GM12878 (cell line): ENCODE data around the gene LIN52. TPM values are rescaled to one million over a fixed set of nuclear protein-coding genes. Genes with fewer than 3 reads are reported as not detected.

ENCODE experiments used
- ATAC-seq: fragments of 200-7000 bp; cut with Tn5 transposase; 3 replicates; pipeline ENCODE4 v1.9.1; 2020; ENCODE audit warnings: mild to moderate bottlenecking, moderate library complexity
- BruUV-seq: library from RNA; stranded (reverse); fragments of 400-500 nt; replicated peaks from 2 replicates; lab custom pipeline; 2021; lab: Mats Ljungman, UMichigan
- CTCF ChIA-PET: fragments of 300-600 bp; sonication (Branson Sonifier 250); formaldehyde crosslinking; extraction: SDS; loops from one replicate; lab custom pipeline; 2021; ENCODE audit warnings: inconsistent platforms; lab: Yijun Ruan, JAX
- POLR2A ChIA-PET: fragments of 350-600 bp; formaldehyde crosslinking; extraction: SDS; loops from one replicate; lab custom pipeline; 2021; ENCODE audit warnings: inconsistent platforms; lab: Charles Lee
- RAD21 ChIA-PET: fragments of 300-600 bp; sonication (Branson Sonifier 250); formaldehyde crosslinking; loops from one replicate; lab custom pipeline; 2023; ENCODE audit warnings: antibody characterized with exemption; ENCODE audit not compliant: unreplicated experiment; lab: Charles Lee
- SMC1A ChIA-PET: fragments of 300-600 bp; sonication (Branson Sonifier 250); formaldehyde crosslinking; loops from one replicate; lab custom pipeline; 2023; ENCODE audit not compliant: unreplicated experiment, uncharacterized antibody; lab: Charles Lee
- DNase-seq: peaks from one replicate; pipeline ENCODE4 v3.0.0-alpha.2; 2011; ENCODE audit warnings: low read depth, low spot score
- FAIRE-seq: peaks from 3 replicates; lab custom pipeline; 2011; peaks lifted over from hg19 to GRCh38; lab: Jason Lieb, UNC
- H2AFZ ChIP-seq: 2 replicates; pipeline ENCODE4 v1.6.0; 2011; ENCODE audit warnings: low read depth, low read length, control low read depth; ENCODE audit not compliant: control insufficient read depth
- H3K27ac ChIP-seq: 2 replicates; pipeline ENCODE4 v1.5.1; 2011; ENCODE audit warnings: control low read depth; ENCODE audit not compliant: control insufficient read depth, insufficient read depth
- H3K27me3 ChIP-seq, 2 experiments: replicated peaks in 1 of 2; 2 replicates each; pipeline versions ENCODE4 v1.6.0 to v1.6.1; 2011; ENCODE audit warnings: low read length in 1 of 2; ENCODE audit not compliant: control insufficient read depth in 2 of 2, insufficient read depth in 2 of 2
- H3K36me3 ChIP-seq, 2 experiments: 2 replicates each; pipeline ENCODE4 v1.5.1; 2011; ENCODE audit warnings: low read length in 1 of 2; ENCODE audit not compliant: control insufficient read depth in 2 of 2, insufficient read depth in 2 of 2
- H3K4me1 ChIP-seq: 2 replicates; pipeline ENCODE4 v1.6.1; 2011; ENCODE audit warnings: mild to moderate bottlenecking, low read length, moderate library complexity, mixed read lengths; ENCODE audit not compliant: control insufficient read depth, insufficient read depth
- H3K4me2 ChIP-seq: 2 replicates; pipeline ENCODE4 v1.6.0; 2011; ENCODE audit warnings: control low read depth; ENCODE audit not compliant: control insufficient read depth, insufficient read depth
- H3K4me3 ChIP-seq: fragments of 200-600 bp; sonication (generic); 2 replicates; pipeline ENCODE4 v1.5.1; 2016
- H3K79me2 ChIP-seq: 2 replicates; pipeline ENCODE4 v1.6.0; 2011; ENCODE audit warnings: low read length; ENCODE audit not compliant: control insufficient read depth, insufficient read depth
- H3K9ac ChIP-seq: 2 replicates; pipeline ENCODE4 v1.8.0; 2011; ENCODE audit warnings: low read length, control low read depth, mixed read lengths; ENCODE audit not compliant: control insufficient read depth, insufficient read depth
- H3K9me3 ChIP-seq: replicated peaks from 3 replicates; pipeline ENCODE4 v1.5.1; 2011; ENCODE audit warnings: mild to moderate bottlenecking, low read length; ENCODE audit not compliant: control insufficient read depth, insufficient read depth
- H4K20me1 ChIP-seq: 2 replicates; pipeline ENCODE4 v1.6.0; 2011; ENCODE audit not compliant: control insufficient read depth, insufficient read depth
- ATF7 ChIP-seq: fragments of 450-650 bp; IDR thresholded peaks from 2 replicates; pipeline ENCODE4 v1.6.1; 2016; ENCODE audit warnings: low read depth, mild to moderate bottlenecking
- NFYB ChIP-seq: IDR thresholded peaks from 2 replicates; pipeline ENCODE4 v1.6.1; 2011; ENCODE audit warnings: low read depth, mild to moderate bottlenecking, low read length, improper control_type of control experiment, moderate library complexity; ENCODE audit not compliant: insufficient read depth
- RB1 ChIP-seq: fragments of 450-650 bp; formaldehyde crosslinking; IDR thresholded peaks from 2 replicates; pipeline ENCODE4 v1.6.1; 2017; ENCODE audit warnings: mild to moderate bottlenecking, borderline replicate concordance
- SPI1 ChIP-seq: IDR thresholded peaks from 2 replicates; pipeline ENCODE4 v1.6.1; 2011; ENCODE audit warnings: low read depth, mild to moderate bottlenecking, low read length, moderate library complexity, borderline replicate concordance; ENCODE audit not compliant: insufficient read depth
- YY1 ChIP-seq: IDR thresholded peaks from 2 replicates; pipeline ENCODE4 v1.6.1; 2011; ENCODE audit warnings: low read depth, mild to moderate bottlenecking, low read length
- ZBED1 ChIP-seq: IDR thresholded peaks from 2 replicates; pipeline ENCODE4 v1.6.1; 2016; ENCODE audit warnings: borderline replicate concordance
- ZBTB33 ChIP-seq: fragments of 450-650 bp; IDR thresholded peaks from 2 replicates; pipeline ENCODE4 v1.6.1; 2017; ENCODE audit warnings: mild to moderate bottlenecking
- WGBS: methylation state at CpG from one replicate; pipeline ENCODE4 v1.1.6; 2016; ENCODE audit warnings: low lambda C conversion rate; ENCODE audit not compliant: insufficient replicate concordance, insufficient coverage; ENCODE audit errors: missing lambda C conversion rate; 5-methylcytosine and 5-hydroxymethylcytosine counted together
- in situ Hi-C: fragments of 300-500 bp; cut with MboI; formaldehyde crosslinking; loops from 9 replicates; pipeline ENCODE4 v1.14.3; 2018; ENCODE audit warnings: mixed read lengths
- intact Hi-C: fragments of 100-400 bp; cut with micrococcal nuclease; formaldehyde crosslinking; loops from one replicate; pipeline ENCODE4 v1.14.2; 2022; ENCODE audit not compliant: unreplicated experiment
- polyA plus RNA-seq, 11 experiments: library from polyadenylated mRNA; depleted of rRNA in 4 of 11; unstranded in 6 of 11; stranded (reverse) in 5 of 11; fragments of >200 nt; fragmentation: Nextera tagmentation in 4 of 11; fragmentation: Illumina TruSeq in 1 of 11; extraction: Ambion mirVana in 4 of 11; extraction: Trizol in 1 of 11; gene quantifications; 1 replicate in 1 of 11; 2 replicates in 10 of 11; pipeline versions ENCODE4 v1.2.1 to v1.2.3, GENCODE V29; 2011 to 2016; ENCODE audit warnings: inconsistent platforms in 2 of 11, missing spikeins in 2 of 11, low read depth in 1 of 11
- total RNA-seq, 4 experiments: library from RNA; depleted of rRNA in 3 of 4; stranded (reverse); fragments of >200 nt in 3 of 4; fragmentation: Illumina TruSeq in 1 of 4; extraction: Trizol in 1 of 4; gene quantifications; 2 replicates each; pipeline versions ENCODE4 v1.2.1 to v1.2.3, GENCODE V29; 2013 to 2021
- TF ChIP-seq, protein P1 (sequence below): fragments of 450-650 bp; IDR thresholded peaks from 2 replicates; pipeline ENCODE4 v1.6.1; 2014; ENCODE audit warnings: mild to moderate bottlenecking
- TF ChIP-seq, protein P2 (sequence below): fragments of 450-650 bp; IDR thresholded peaks from 2 replicates; pipeline ENCODE4 v1.6.1; 2018; ENCODE audit warnings: borderline replicate concordance, mild to moderate bottlenecking; ENCODE audit not compliant: partially characterized antibody

LIN52 gene
- total and polyA plus RNA-seq, 10 of the 15 experiments (the other 5 are each of a cell fraction or from before 2014, with no cell fraction given) = 13.3 to 30.9 (median 19.9) TPM

DNA sequence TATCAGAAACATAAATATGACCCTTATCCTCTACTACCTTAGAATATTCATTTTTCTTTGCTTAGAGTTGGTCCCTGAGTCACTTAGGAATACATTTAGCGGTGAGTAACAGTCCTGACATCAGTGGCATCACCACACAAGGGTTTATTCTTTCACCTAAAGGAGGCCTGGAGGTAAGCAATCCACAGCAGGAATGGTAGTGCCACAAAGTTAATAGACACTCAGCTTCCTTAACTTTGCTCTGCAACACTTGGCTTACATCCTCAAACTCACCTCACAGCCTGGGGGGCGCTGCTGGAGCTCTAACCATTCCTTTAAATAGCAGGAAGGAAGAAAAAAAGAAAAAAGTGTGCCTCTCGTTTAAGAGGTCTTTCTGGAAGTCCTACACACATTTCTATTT is 36.5 kb upstream of the LIN52 start (continued):
- TF ChIP-seq SPI1 (no peak), RB1 (no peak), ATF7 (no peak), ZBED1 (no peak), YY1 (no peak), NFYB (no peak), ZBTB33 (no peak)

DNA sequence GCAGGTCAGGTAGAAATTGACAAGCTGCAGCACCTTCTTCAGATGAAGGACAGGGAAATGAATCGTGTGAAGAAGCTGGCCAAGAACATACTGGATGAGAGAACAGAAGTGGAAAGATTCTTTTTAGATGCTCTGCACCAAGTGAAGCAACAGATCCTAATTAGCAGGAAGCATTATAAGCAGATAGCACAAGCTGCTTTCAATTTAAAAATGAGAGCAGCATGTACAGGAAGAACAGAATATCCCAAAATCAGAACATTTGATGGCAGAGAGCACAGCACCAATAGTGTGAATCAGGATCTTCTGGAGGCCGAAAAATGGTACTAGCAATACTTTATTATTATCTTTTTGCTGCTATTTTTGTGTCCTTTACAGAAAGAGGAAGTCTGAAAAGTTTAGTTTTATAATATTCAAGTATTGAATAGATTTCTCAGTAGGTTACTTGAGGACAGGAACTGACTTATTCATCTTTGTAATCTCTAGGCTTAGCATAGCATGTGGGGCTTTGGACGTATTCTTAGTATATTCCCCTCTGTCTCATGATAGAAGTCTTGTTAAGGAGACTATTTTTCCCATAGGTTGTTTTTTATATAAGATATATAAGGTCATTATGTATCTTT is 34.8 kb upstream of the LIN52 start:
- BruUV-seq = no TSS peak
- Histone ChIP-seq H3K4me1 (no peaks in the 10 kb centered on the region), H3K9me3 (no peaks in the 10 kb centered on the region), H2AFZ (no peak overlapping the region), H3K27me3 (no peaks in the 10 kb centered on the region), H3K36me3 (no peaks in the 10 kb centered on the region), H3K27ac (no peak overlapping the region), H3K4me3 (no peak overlapping the region), H3K4me2 (no peak overlapping the region), H3K79me2 (no peaks in the 10 kb centered on the region), H4K20me1 (no peaks in the 10 kb centered on the region), H3K9ac (no peak overlapping the region)
- TF ChIP-seq, protein P1, sequence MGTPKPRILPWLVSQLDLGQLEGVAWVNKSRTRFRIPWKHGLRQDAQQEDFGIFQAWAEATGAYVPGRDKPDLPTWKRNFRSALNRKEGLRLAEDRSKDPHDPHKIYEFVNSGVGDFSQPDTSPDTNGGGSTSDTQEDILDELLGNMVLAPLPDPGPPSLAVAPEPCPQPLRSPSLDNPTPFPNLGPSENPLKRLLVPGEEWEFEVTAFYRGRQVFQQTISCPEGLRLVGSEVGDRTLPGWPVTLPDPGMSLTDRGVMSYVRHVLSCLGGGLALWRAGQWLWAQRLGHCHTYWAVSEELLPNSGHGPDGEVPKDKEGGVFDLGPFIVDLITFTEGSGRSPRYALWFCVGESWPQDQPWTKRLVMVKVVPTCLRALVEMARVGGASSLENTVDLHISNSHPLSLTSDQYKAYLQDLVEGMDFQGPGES = no peak
- TF ChIP-seq, protein P2, sequence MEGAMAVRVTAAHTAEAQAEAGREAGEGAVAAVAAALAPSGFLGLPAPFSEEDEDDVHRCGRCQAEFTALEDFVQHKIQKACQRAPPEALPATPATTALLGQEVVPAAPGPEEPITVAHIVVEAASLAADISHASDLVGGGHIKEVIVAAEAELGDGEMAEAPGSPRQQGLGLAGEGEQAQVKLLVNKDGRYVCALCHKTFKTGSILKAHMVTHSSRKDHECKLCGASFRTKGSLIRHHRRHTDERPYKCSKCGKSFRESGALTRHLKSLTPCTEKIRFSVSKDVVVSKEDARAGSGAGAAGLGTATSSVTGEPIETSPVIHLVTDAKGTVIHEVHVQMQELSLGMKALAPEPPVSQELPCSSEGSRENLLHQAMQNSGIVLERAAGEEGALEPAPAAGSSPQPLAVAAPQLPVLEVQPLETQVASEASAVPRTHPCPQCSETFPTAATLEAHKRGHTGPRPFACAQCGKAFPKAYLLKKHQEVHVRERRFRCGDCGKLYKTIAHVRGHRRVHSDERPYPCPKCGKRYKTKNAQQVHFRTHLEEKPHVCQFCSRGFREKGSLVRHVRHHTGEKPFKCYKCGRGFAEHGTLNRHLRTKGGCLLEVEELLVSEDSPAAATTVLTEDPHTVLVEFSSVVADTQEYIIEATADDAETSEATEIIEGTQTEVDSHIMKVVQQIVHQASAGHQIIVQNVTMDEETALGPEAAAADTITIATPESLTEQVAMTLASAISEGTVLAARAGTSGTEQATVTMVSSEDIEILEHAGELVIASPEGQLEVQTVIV = no peak
- TF ChIP-seq SPI1 = peak; percentile 69
- ATAC-seq = peak; percentile 45; the same call in 2 of the 3 replicates
- 0% methylated on average over 3 of the region's 3 CpGs for WGBS
- no peak for FAIRE-seq
- POLR2A ChIA-PET = no interaction called here
- RAD21 ChIA-PET = interaction anchor here (1.6 kb wide), 1 partner anchor 11 kb away, joined by 4 read pairs; no protein-coding TSS in a partner anchor
- in situ Hi-C loops (loop anchor here (25.0 kb wide), 1 partner anchor 313 kb away; no protein-coding TSS in a partner anchor), intact Hi-C loops (no loop called here)
- CTCF ChIA-PET = interaction anchor here (2.1 kb wide), 1 partner anchor 11 kb away, joined by 8 read pairs; no protein-coding TSS in a partner anchor
- DNase-seq = no peak
- SMC1A ChIA-PET = interaction anchor here (0.8 kb wide), 1 partner anchor 11 kb away, joined by 3 read pairs; no protein-coding TSS in a partner anchor
